Stimulated activated CD8-positive, alpha-beta memory T cell treated with anti-CD3 and anti-CD28 coated beads, Interleukin-12 subunit alpha, Interleukin-12 subunit beta, amount 100 ng/mL, for 4 hours (primary cell): Measurements from ENCODE around the gene NDST3.
A peak's percentile ranks its signal among the peaks of the same experiment; 100 is the strongest.
"Not testable (repeated sequence)": the region's sequence is repeated elsewhere in the genome, so short reads cannot be mapped to it uniquely, and the experiment has no call there.

Experiments used
- DNase-seq: peaks from one replicate; pipeline ENCODE4 v3.0.0-alpha.2; 2020; ENCODE audit warnings: low read depth

The NDST3 gene

GRCh38 chr4:118271788-118272187 lies 237.5 kb downstream of the NDST3 start:
- no peak for DNase-seq

- no peak for DNase-seq
Observed at GRCh38 chr4:118273642-118274041, 239.4 kb downstream of the NDST3 start.

GRCh38 chr4:118276580-118276979 lies 242.3 kb downstream of the NDST3 start:
- no peak for DNase-seq

- no peak for DNase-seq
Observed at GRCh38 chr4:118277243-118277642, 243.0 kb downstream of the NDST3 start.

- peak; percentile 96 for DNase-seq
Observed at GRCh38 chr4:118278473-118279274, 244.4 kb downstream of the NDST3 start.

GRCh38 chr4:118279328-118279727 lies 245.0 kb downstream of the NDST3 start:
- DNase-seq = no peak

- DNase-seq = no peak
Observed at GRCh38 chr4:118279920-118280432, 245.7 kb downstream of the NDST3 start.

GRCh38 chr4:118280501-118281218 lies 246.4 kb downstream of the NDST3 start:
- DNase-seq = no peak

GRCh38 chr4:118281611-118282442 lies 247.5 kb downstream of the NDST3 start:
- no peak for DNase-seq

GRCh38 chr4:118282692-118283091 lies 248.4 kb downstream of the NDST3 start:
- no peak for DNase-seq

GRCh38 chr4:118284169-118284568 lies 249.9 kb downstream of the NDST3 start:
- no peak for DNase-seq

- no peak for DNase-seq
Observed at GRCh38 chr4:118285931-118286330, 251.6 kb downstream of the NDST3 start.

GRCh38 chr4:118286685-118287084 lies 252.4 kb downstream of the NDST3 start:
- no peak for DNase-seq

- DNase-seq = no peak
Observed at GRCh38 chr4:118287711-118288451, 253.6 kb downstream of the NDST3 start.

GRCh38 chr4:118289794-118290193 lies 255.5 kb downstream of the NDST3 start:
- DNase-seq = no peak

- no peak for DNase-seq
Observed at GRCh38 chr4:118290951-118291350, 256.7 kb downstream of the NDST3 start.

- DNase-seq = no peak
Observed at GRCh38 chr4:118296729-118297128, 262.4 kb downstream of the NDST3 start.

- not testable (repeated sequence) for DNase-seq
Observed at GRCh38 chr4:118299619-118300018, 265.3 kb downstream of the NDST3 start.

- DNase-seq = no peak
Observed at GRCh38 chr4:118307643-118308042, 273.4 kb downstream of the NDST3 start.
